ENCODE measurements around the gene TULP3.

The TULP3 gene

GRCh38 chr12:2933586-2933985 is 42.9 kb downstream of the TULP3 start:
- DNase-seq (ENCODE audit: low spot score): no peak
- no peak for TF ChIP-seq CTCF (IDR thresholded peaks at IDR 0.05; ENCODE audit: extremely low read depth, missing control alignments)

- TF ChIP-seq CTCF (IDR thresholded peaks at IDR 0.05; ENCODE audit: extremely low read depth, missing control alignments): no peak
- DNase-seq (ENCODE audit: low spot score): no peak
Measured at GRCh38 chr12:2934371-2934770, 43.7 kb downstream of the TULP3 start.

GRCh38 chr12:2936301-2936700 is 45.6 kb downstream of the TULP3 start:
- TF ChIP-seq CTCF (IDR thresholded peaks at IDR 0.05; ENCODE audit: extremely low read depth, missing control alignments): no peak
- DNase-seq (ENCODE audit: low spot score): no peak

GRCh38 chr12:2937500-2937899 is 46.8 kb downstream of the TULP3 start:
- no peak for TF ChIP-seq CTCF (IDR thresholded peaks at IDR 0.05; ENCODE audit: extremely low read depth, missing control alignments)
- no peak for DNase-seq (ENCODE audit: low spot score)

GRCh38 chr12:2939191-2939590 is 48.5 kb downstream of the TULP3 start:
- no peak for DNase-seq (ENCODE audit: low spot score)
- no peak for TF ChIP-seq CTCF (IDR thresholded peaks at IDR 0.05; ENCODE audit: extremely low read depth, missing control alignments)

GRCh38 chr12:2940564-2940963 is 49.9 kb downstream of the TULP3 start:
- no peak for DNase-seq (ENCODE audit: low spot score)
- no peak for TF ChIP-seq CTCF (IDR thresholded peaks at IDR 0.05; ENCODE audit: extremely low read depth, missing control alignments)

GRCh38 chr12:2941524-2941923 is 50.8 kb downstream of the TULP3 start:
- TF ChIP-seq CTCF (IDR thresholded peaks at IDR 0.05; ENCODE audit: extremely low read depth, missing control alignments): no peak
- no peak for DNase-seq (ENCODE audit: low spot score)

Data from GM20000 (cell line).